Putamen (tissue), 1 donor: ENCODE data around the gene WWC2.
"Not testable (repeated sequence)": the region's sequence is repeated elsewhere in the genome, so short reads cannot be mapped to it uniquely, and the experiment has no call there.

Experiments used
- DNase-seq: peaks from one replicate; pipeline ENCODE4 v3.0.0-alpha.2; 2016; ENCODE audit warnings: low spot score

WWC2 gene

DNA sequence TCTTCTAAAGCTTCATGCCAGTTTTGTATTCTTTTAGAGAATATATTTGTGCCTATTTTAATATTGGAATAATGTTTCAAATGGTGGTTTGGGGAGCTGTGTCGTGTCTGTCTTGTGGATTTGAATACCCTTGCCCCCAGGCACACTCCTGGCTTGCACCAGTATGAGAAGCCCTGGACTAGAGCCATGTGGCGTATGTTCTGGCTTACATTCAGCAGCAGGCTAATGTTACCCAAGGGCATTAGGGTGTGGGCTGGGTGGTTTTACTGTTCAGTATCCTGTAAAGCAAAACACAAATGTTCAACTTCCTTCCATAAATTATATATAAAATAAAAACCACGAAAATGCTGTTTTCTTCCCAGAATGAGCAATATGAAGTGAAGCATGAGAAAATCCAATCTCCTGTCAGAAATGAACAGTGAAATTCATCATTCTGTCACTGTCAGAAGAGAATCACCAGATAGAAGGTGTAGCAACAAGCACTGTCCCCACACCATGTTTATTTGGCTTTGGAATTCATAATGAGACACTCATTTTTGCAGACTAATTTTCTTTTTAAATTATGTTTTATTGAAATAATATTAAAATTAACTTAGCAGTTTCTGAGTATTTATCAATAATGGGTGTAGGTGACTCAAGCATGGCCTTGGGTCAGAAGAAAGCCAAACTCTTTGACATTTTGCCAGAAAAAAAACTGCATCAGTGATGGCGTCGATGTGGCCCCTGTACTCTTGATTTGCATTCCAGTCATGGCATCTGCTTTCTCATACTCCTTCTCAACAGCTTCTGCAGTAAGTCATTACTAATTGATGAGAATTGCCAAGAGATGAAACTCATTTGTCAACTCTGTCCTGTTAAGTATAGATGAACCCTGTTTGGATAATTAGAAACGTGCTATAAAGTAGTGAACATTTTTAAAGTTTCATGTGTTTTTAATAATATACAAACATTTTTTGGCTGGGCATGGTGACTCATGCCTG lies 43.8 kb downstream of the WWC2 start:
- no peak for DNase-seq

DNA sequence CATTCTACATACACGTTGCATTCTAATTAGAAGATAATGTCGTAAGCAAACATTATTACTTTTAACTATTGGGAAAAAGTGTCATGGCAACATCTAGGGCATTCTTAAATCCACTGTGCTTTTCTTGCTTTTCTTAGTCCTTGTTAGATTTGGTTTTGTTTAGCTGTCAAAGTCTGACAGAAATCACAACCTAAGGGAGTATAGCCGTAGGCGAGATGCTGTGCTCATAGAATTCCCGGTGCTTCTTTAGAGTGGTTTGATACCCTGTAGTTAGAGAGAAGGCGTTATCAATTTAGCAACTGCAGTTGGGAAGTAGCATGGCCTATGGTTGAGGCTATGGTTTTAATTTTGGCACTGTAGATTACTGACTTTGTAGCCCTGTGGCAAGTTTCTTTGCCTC lies 45.7 kb downstream of the WWC2 start:
- DNase-seq, result no peak

DNA sequence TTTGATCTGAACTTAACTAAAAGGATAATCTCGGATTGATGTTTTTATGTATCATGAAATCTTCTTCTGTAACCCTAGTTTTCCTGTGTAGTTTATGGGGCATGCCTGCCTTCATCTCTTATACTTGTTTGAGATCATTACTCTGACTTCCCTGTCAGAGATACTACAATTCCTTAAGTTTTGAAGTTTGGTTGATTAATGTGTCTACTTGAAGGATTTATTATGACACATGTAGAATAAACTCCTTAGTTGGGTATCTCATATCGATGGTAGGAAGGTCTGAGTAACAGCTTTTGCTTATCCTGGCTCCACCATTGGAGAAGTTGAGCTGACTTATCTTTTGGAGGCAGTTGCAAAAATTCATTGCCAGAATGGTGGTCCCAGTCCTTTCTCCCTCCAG lies 46.7 kb downstream of the WWC2 start:
- no peak for DNase-seq

DNA sequence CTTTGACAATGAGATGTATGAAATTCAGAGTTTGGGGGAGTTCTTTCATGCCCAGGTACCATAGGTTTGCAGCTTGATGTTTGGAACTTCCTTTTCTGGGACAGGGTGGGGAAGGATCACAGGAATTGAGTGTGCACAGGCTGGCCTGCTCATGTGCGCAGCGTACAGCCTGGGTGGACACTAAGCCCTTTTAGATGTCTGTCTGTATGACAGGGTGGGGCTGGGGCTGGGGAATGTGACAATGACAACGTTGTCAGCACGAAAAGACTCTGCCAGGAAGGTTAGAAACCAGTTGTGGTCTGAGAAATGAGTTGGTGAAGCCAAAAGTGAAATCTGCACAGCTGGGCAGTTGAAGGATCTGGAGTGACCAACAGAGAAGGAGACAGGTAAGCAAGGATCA lies 47.4 kb downstream of the WWC2 start:
- DNase-seq, result peak; percentile 24

DNA sequence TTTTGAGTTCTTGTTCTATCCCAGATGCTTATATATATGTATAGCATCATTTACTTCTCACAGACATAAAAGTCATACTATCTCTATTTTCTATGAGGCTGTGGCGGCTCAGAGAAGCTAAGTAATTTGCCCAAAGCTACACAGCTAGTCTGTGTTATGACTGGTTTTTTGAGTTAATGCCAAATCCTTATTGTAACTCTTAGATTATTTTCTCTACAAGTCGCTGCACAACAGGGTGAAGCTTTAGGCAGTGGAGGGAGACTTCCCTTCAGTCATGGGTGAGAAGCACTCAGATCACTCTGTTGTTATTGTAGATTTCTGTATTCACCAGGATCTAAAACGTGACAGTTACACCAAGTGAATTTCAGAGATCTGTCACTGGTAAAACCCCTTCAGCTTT lies 48.1 kb downstream of the WWC2 start:
- DNase-seq, result no peak

DNA sequence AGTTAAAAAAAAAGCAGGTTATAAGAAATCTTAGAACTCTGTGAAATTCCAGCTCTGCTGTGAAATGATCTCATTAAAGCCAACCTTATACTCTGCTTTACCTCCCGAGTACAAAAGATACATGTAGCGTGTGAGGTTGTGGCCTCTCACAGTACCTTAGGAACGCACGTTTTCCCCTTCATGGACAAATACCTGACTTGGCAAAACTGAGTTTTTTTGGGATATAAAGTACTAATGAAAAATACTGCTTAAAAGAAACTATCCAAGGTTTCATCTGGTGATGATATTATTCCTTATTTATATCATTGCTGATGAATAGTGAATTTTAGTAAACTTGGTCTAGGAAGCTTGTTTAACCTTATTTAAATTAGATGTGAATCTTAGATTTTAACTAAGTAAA lies 48.9 kb downstream of the WWC2 start:
- no peak for DNase-seq

DNA sequence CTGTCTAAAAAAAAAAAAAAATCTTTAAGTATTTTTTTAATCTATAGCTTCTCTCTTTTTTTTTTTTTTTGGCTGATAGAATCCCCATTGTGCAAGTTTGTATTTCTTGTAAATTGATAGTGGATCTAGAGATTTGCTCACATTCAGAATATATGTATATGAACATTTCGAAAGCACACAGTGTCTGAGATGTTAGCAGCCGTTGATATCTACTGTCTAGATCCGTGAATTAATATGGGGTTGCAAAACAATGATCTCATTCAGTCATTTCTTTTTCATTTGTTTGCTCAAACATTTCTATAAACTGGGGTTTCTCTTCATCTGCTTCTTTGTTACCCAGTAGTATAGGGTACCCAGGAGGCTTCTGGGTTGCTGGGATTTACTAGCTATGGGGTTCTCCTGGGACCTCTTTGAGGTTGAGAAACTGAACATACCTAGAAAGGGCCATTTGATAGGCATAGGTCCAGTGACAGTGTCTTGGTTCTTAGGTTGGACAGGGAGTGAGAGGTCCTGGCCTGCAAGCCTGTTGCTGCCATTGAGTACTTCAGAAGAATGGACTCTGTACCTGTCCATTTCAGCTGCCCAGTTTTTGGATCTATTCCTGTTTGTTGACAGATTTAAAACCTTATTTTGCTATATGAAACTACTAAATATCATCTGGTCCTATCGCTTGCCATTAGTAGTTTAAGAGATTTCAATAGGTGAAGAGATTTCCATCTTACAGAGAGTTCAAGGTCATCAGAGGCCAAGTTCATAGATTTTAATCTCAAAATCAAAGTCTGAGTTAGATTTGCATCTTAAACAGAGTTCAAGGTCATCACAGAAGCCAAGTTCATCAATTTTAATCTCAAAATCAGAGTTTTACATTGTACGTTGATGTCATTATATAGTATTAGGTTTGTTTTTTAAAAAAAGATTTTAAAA lies 50.8 kb downstream of the WWC2 start:
- no peak for DNase-seq

DNA sequence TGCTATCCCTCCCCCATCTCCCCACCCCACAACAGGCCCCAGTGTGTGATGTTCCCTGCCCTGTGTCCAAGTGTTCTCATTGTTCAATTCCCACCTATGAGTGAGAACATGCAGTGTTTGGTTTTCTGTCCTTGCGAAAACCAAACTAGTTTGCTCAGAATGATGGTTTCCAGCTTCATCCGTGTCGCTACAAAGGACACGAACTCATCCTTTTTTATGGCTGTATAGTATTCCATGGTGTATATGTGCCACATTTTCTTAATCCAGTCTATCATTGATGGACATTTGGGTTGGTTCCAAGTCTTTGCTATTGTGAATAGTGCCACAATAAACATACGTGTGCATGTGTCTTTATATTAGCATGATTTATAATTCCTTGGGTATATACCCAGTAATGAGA lies 51.6 kb downstream of the WWC2 start:
- not testable (repeated sequence) for DNase-seq

DNA sequence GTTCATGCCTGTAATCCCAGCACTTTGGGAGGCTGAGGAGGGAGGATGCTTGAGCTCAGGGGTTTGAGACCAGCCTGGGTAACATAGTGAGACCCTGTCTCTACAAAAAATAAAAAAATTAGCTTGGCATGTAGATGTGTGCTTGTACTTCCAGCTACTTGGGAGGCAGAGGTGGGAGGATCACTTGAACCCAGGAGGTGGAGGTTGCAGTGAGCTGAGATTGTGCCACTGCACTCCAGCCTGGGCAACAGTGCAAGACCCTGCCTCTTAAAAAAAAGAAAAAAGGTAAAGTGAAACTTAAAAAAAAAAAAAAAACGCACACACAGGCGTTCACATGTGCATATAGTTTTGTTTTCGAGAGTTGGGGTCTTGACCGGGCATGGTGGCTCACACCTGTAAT lies 53.2 kb downstream of the WWC2 start:
- not testable (repeated sequence) for DNase-seq

DNA sequence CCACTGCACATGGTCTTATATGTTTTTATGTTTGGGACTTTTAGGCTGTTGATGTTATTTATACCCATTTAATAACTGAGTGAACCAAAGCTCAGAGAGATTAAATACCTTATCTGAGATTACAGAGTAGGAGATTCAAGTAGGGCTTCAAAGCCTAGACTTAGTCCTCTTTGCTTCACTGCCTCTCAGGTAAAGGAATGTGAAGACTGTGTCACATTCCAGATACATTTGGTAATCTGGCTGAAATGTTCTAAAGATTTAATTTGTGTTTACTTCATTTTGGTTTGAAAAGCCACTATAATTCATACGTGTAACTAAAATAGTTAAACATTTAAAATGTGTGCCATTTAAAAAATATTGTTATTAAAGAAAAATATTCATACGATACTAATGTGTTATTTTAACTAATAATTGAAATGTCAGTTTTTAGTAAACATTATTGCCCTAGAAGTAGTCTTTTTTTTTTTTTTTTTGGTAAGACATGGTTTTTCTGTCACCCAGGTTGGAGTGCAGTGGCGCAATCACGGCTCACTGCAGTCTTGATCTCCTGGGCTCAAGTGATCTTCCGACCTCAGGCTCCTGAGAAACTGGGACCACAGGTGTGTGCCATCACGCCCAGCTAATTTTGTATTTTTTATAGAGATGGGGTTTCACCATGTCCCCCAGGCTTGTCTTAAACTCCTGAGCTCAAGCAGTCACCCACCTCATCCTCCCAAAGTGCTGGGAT lies 54.3 kb downstream of the WWC2 start:
- DNase-seq, result no peak

DNA sequence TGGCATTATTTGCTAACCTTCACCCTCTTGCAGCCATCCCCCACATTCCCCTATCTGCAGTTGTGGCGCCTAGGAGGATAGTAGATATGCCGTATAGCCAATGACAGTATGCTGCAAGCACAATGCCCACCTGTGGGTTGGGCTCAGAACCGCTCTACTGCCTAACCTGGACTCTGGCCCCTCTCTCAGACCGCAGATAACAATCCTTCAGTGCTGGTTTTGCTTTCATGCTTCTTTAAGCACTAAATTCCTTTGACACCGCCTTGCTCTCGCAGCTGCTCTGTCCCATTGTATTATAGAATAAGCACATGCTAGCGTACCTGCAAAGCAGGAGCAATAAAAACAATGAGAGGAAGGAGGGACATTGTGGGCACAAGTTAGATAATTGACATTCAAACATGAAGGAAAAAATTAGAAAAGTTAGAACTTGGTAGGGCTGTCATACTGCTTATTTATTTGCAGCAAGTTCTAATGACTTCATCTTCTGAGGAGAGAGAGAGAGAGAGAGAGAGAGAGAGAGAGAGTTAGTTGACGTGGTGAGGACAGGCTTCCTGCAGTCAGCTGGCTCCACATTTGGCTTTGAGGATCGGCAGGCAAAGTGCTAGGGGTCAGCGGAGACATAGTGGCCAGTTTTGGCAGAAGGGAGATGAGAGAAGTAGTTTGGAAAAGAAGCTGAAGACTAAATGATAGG lies 55.8 kb downstream of the WWC2 start:
- DNase-seq, result no peak

DNA sequence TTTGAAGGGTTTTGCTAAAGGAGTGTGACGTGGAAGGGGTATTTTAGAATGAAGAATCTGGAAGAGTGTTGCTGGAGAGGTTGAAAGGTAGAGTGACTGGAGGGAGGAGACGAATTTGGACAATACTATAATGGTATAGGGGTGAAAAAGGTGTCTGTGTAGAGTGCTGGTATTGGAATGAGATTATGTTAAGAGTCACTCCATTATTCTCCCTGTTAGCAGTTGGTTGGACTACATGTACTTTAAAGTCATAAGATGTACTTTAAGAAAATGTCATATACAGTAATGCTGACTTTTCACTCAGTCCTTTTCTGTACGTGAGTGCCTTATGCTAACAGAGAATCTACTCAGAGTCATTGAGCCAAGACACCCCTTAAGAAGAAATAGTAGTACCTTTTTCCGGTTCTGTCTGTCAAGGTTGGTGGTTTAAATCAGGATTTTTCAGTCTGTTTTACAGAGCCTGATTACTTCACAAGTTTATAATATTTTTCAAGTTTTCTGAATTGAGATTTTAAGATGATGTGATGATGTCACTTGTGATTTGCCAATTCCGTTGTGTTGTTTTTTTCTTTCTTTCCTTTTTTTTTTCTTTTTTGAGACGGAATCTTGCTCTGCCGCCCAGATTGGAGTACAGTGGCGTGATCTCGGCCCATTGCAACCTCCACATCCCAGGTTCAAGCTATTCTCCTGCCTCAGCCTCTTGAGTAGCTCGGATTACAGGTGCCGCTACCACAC lies 56.6 kb downstream of the WWC2 start:
- no peak for DNase-seq

DNA sequence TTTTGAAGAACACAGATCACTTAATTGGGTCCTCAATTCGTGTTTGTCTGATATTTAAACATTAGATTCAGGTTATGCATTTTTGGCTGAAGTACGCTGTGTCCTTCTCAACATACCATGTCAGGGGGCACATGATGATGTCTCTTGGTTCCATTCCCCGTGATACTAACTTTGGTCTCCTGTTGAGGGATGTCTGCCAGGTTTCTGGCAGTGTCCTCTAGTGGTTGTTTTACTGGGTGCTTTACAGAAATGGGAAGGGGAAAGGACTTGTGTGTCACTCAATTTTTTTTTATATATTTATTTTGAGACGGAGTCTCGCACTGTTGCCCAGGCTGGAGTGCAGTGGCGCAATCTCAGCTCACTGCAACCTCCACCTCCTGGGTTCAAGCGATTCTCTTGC lies 58.2 kb downstream of the WWC2 start:
- DNase-seq, result no peak

DNA sequence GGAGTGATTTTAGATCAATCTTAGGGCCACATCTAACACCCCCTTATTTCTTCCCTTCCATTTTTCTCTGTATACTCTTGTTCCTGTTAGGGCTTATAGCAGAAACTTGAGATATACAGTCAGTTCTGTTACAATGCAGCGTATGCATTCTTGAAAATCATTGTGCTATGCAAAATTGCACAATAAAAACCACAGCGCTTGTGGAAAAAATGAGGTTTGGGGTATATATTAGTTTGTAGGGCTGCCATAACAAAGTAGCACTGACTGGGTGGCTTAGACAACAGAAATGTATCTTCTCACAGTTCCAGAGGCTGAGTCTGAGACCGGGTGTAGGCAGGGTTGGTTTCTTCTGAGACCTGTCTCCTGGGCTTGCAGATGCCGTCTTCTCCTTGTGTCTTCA lies 59.0 kb downstream of the WWC2 start:
- no peak for DNase-seq

DNA sequence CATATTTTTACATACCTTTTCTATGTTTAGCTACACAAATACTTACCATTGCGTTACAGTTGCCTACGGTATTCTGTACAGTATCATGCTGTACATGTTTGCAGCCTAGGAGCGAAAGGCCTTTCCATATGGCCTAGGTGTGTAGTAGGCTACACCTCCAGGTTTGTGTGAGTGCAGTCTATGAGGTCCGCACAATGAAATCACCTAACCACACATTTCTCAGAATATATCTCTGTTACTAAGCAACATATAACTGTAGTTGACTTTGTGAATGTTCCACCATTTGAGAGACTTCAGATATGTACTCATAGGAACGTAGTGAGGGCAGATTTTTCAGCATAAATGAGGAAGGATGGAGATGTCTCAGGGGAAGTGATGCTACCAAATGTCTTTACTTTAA lies 62.6 kb downstream of the WWC2 start:
- DNase-seq, result no peak

DNA sequence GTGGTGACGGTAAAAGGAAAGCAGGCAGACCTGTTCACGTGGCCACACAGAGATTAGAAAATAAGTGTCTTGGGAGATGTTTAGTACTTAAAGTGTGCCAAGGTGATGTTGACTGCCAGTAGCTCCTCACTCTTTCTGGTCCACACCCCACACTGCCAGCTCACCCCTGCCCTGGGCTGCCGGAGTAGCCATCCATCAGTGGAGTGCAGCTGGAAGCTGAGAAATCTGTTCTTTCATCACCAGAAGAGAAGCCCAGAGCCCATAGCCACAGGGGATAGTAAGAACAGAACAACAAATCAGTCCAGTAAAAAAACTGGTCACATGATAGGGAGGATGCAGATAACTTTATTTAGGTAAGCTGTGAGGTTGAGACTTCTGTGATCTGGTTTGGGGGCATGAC lies 64.1 kb downstream of the WWC2 start:
- DNase-seq, result no peak

DNA sequence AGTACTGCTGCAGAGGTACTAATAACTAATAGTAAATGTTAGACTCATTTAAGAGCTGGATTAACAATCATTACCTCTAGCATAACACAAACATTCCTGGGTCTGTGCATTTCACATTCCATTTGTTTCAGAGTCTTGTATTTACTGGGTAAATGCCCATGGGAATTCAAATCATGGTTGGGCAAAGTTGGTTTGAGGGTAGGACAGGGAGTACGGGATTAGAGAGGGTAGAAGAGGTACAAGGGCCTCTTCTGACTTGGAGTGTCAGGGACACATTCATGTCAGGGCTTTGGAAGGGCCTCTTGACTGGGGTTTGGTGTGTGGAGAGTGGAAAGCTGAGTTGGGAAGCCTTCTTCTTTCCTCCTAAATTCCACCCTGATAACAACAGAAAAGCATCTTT lies 65.9 kb downstream of the WWC2 start:
- no peak for DNase-seq

DNA sequence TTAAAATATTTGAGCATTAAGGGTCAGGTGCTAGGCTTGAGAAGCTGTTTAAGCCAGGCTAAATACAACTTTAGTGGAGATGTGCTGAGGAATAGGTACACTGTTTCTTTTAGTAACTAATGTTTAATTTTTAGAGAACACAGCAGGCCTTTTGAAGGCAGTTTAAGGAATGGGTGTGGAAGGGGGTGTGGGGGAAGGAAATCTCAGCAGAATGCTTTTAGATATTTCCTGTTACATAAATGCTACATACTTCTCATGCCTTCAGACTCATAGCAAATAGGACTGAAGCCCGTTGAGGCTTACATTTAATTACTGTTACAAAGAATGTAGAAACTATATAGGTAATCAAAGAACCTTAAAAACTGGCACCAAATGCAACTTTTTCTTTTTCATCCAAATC lies 66.3 kb downstream of the WWC2 start:
- DNase-seq, result no peak

DNA sequence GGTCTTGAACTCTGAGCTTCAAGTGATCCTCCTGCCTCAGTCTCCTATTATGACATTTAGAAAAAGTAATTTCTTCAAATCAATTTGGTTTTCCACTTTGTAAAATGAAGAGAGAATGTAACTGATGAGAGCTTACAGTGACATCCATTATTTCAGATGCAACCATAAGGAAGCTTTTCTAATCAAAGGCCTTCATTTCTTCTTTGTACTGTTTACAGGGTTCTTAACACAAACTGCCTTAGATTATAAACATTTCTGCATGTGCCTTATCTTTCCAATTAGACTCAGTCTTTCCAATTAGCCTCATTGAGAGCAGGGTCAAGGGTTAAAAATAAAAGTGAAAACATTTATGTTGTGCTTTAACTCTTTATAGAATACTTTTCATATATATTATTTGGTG lies 71.8 kb downstream of the WWC2 start:
- DNase-seq, result no peak

DNA sequence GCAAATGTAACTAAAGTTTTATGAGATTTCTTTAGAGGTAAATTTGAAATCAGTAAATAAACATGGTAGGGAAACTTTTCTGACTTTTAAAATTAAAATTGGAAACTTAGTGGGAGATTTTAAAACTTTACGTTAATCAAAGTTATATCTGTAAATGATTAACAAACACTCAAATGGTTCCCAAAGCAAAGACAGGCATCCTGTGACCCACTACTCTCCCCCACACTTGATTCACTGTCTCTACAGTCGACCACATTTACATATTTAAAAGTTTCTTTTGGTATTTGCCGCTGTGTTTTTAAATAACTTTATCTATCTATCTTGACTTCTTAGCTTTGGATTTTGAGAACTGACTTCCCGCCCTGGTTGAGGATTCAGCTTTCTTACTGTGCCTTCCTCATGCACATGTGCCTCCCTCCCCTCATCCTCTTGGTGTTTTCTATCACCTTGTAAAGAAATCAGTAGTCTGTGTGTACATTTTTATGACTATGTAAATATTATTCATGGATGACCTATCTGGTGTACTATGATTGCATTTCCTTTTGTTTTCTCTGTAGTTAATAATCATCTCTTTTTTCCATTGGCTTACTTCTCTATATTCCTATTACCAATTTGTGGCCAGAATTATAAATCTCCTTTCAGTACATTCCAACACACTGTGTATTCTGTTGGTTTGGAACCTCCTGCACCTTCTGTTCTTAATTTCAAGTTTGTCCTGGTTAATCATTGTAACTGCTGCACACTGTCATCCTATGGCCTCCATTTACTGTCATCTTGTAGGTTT lies 72.6 kb downstream of the WWC2 start:
- no peak for DNase-seq
